HG03575 (cell line): ENCODE results near the gene NTN4.

Experiments
- ATAC-seq: cut with Tn5 transposase; IDR thresholded peaks from one replicate; pipeline ENCODE4 v1.9.1; 2021; ENCODE audit not compliant: unreplicated experiment, insufficient number of reproducible peaks, low FRiP score; ENCODE audit errors: extremely low read depth

Gene NTN4

GRCh38 chr12:95721320-95721719, 69.2 kb downstream of the NTN4 start:
- no peak for ATAC-seq

DNA sequence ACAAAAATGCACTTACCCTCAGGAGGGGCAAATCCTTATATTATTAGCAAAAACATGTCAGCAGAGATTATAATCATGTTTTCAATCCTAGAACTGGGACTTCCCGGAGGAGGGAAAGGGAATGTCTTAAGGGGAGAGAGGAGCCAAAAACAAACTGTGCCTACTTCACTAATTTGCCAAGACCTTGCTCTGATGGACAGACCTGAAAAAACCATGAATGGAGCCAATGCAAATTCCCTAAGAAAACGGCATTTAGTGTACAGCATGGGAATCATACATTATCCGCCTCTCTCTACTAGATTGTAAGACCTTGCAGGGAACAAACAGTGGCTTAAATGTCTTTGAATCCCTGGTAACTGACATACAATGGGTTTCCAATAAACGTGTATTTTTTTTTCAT, 70.4 kb downstream of the NTN4 start:
- ATAC-seq: no peak

GRCh38 chr12:95718772-95719171, 71.8 kb downstream of the NTN4 start:
- no peak for ATAC-seq

GRCh38 chr12:95718006-95718431, 72.5 kb downstream of the NTN4 start:
- ATAC-seq: no peak

DNA sequence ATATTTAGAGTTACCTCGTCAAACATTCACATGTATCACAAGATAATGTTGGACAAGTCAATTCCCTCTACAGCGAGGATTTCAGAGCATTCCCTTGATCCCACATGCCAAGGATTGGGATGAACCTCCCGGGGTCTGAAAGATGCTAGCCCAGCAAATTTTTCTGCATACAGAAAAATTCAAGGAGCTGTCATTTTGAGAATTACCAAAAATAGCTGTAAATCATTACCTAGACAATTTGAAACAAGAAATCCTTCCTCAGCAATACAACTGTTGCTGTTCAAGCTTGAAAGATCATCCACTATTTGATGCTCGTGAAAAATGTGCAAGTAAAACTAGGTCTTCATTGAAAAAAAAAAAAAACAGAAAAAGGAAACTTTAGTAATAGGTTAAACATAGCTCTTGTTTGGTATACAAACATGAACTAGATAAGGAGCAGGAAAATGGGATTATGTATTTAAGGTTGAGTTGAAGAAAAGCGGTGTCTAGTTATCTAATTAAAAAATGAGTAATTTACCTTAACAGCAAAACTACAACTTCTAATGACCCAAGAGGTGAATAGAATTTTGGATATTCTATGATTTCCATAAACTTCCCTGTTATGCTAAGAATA, 73.1 kb downstream of the NTN4 start:
- no peak for ATAC-seq

- no peak for ATAC-seq
Measured at GRCh38 chr12:95715177-95715576, 75.4 kb downstream of the NTN4 start.

DNA sequence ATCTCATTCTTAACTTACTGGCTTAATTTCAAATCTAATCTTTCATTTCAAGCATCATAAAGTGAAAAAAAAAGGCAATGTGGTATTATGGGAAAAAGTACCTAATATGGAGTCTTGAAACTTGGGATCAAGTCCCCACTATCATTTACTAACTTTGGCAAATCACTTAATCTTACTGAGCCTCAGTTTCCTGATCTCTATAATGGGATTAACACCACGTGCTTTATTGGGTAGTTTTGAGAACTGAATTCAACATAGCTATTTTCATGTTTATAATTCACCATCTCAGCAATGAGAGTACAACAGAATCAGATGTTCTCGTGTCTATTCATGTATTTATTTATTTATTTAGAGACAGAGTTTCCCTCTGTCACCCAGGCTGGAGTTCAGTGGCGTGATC, 78.3 kb downstream of the NTN4 start:
- ATAC-seq: no peak

DNA sequence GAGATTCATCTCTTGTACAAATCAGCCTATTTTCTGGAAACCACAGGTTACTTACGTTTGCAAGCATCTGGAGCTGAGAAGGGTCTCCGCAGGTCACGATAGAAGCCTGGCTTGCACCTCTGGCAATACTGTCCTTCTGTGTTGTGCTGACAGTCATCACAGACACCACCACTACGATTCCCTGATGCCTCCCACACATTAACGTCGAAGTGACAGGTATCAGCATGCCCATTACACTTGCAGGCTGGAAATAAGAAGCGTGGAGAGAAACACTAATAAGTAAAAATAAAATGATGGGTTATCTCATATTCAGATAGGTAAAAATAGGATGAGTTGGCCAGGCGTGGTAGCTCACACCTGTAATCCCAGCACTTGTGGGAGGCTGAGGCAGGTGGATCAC, 80.2 kb downstream of the NTN4 start:
- no peak for ATAC-seq

GRCh38 chr12:95709152-95709551, 81.4 kb downstream of the NTN4 start:
- ATAC-seq: no peak

DNA sequence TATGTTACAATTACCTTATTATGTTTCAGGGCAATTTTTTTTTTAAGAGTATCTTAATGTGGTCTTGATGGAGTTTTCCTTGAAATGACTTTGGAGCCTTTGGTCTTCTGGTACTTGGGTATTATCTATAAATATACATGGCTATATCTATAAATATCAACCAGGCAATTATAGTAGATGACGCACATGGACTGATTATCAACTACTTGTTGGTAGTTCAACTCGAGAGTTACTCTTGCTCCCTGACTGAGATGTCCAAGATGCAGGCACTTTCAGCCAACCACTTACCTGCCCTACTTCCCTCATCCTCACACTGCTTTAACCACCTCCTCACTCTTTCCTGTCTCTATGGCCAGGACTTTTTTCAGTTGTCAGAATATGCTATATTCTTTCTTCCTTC, 85.4 kb downstream of the NTN4 start:
- ATAC-seq: no peak

- no peak for ATAC-seq
Measured at GRCh38 chr12:95703986-95704385, 86.6 kb downstream of the NTN4 start.

- ATAC-seq: no peak
Measured at GRCh38 chr12:95701722-95702418, 88.7 kb downstream of the NTN4 start.

DNA sequence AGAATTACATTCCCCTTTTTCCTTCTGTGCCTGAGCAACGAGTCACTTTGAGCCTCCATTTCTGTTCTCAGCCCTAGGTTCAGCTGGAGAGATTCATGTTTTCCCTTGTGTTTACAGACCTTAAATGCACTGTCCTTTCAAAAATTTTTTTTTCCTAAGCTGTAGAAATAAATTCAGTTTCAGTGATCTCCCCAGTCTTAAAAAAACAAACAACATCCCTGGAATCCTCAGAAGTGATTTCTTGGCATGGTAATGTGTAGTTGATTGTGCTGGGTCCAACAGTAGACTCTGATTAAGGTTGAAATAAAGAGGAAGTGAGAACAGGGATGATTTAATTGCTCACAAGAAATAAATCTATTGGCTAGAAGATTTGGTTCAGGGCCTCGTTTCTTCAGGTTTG, 89.3 kb downstream of the NTN4 start:
- ATAC-seq: no peak

DNA sequence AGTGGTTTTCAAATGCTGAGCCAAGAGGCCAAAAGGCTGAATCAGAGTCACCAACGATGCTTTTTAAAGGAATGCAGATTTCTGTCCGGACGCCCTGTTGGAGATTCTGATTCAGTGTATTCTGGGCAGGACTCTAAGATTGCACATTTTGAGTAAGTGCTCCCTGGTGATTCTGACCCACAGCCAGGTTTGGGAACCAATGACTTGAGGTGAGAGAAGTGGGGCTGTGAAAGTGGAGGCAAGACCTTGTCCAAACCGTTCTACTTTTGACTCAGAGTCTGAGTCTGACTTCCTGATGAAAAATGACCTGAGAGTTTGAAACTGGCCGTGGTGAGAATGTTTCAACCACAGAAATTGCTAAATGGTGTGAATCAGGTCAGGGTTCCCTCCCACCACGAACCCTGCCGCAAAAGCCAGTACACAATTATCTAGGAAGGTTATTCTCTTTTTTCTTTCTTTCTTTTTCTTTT, 90.2 kb downstream of the NTN4 start:
- ATAC-seq: peak; percentile 74

DNA sequence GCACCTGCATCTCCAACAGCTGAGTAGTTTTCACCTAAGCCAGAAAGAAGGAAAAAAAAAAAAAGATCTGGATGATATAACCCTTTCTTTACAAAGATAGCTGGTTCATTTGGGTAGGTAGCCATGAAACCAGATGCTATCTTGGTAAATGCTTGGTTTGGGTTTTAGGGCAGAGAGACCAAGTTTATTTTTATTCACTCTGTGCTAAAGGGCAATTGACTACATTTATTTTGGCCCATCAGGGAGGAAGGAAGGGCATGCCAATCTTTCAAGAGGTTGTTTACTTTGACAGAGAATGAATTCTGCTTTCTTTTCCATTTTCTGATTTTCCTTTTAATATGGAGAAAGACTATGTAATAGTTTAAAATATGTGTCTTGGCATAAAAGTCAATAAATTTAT, 91.0 kb downstream of the NTN4 start:
- no peak for ATAC-seq

- ATAC-seq: no peak
Measured at GRCh38 chr12:95694136-95694535, 96.4 kb downstream of the NTN4 start.

GRCh38 chr12:95693689-95694088, 96.9 kb downstream of the NTN4 start:
- no peak for ATAC-seq

GRCh38 chr12:95690861-95691635, 99.5 kb downstream of the NTN4 start:
- ATAC-seq: no peak

DNA sequence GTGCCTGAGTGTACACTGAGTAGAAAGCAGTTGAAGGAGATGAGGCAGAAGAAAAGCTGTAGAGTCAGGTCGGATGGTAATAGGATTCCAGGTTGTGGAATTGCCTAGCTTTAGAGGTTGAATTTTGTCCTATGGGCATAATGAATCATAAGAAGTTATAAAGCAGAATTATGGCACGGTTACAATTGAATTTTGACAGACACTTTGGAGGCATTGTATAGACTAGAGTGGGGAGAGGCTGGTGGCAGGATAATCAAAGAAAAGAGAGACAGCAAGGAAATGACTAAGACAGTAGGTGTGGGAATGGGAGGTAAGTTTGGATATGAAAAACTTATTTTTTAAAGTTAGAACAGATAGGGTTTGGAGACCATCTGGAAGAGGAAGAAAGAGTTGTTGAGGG, 102.6 kb downstream of the NTN4 start:
- ATAC-seq: no peak

DNA sequence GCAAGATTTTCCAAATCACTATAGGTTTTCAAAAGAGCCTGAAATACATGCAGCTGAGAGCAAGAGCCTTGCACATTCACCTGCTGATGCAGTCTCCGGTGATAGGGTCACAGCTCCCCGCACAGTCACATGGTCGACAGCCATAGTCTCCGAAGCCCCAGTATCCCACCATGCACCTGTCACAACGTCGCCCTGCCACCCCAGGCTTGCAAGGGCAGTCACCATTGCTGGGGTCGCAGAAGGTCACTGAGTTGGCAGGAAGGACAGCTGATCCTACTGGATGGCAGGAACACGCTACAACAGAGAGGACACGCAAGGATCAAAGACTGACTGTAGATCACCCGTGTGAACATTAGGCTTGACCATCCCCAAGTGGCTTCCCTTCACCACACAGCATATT, 107.1 kb downstream of the NTN4 start:
- ATAC-seq: no peak
